Measurements from ENCODE around the gene ADAMTS13. TPM values are rescaled to one million over a fixed set of nuclear protein-coding genes. Genes with fewer than 3 reads are reported as not detected.

ADAMTS13 gene
- total RNA-seq, 8 experiments from 2014 or later = 2.7 to 14.3 (median 4.3) TPM

GRCh38 chr9:133507246-133507965 lies 85.2 kb downstream of the ADAMTS13 start:
- peak overlapping the region; percentile 9 to 67 for H3K27ac ChIP-seq
- WGBS, 10 experiments = 72 to 100% (median 90%) methylated on average over 3 to 9 of the region's 24 CpGs; no CpG with 5 or more reads in 5 of the 10 experiments
- no peak overlapping the region for H3K4me3 ChIP-seq
- in situ Hi-C loops (cut with MboI; ENCODE audit: low pct_unique_long_range_greater_than_20kb in 2 of 9, low sequenced_read_pairs in 9 of 9, unreplicated experiment in 9 of 9) = no loop called here
- peaks cover 20 to 23% of the 10 kb centered on the region in 2 donors for H3K4me1 ChIP-seq (replicated peaks in 1 of 2)
- no peak for ATAC-seq (replicated peaks in 6 of 8)

GRCh38 chr9:133508046-133508445 lies 85.9 kb downstream of the ADAMTS13 start:
- peaks cover 20 to 23% of the 10 kb centered on the region in 2 donors for H3K4me1 ChIP-seq (replicated peaks in 1 of 2)
- in situ Hi-C loops (cut with MboI; ENCODE audit: low pct_unique_long_range_greater_than_20kb in 2 of 9, low sequenced_read_pairs in 9 of 9, unreplicated experiment in 9 of 9) = no loop called here
- H3K27ac ChIP-seq = no peak overlapping the region
- no peak overlapping the region for H3K4me3 ChIP-seq
- WGBS, 10 experiments = 50 to 100% methylated on average over 1 of the region's 8 CpGs; no CpG with 5 or more reads in 8 of the 10 experiments
- no peak for ATAC-seq (replicated peaks in 6 of 8)

Other genes starting within 250 kb of the ADAMTS13 start
- gene OBP2B, start 213.1 kb upstream of the ADAMTS13 start, total RNA-seq = under 1 TPM in 1 of 8 experiments, not detected in 7; 0.33 TPM
- gene ABO, start 147.2 kb upstream of the ADAMTS13 start, total RNA-seq = under 1 TPM in 6 of 8 experiments, not detected in 2; under 0.01 to 0.38 (median 0.12) TPM
- gene SURF6, start 86.2 kb upstream of the ADAMTS13 start, total RNA-seq = 10 to 100 TPM; 14.8 to 27.8 (median 17.8) TPM
- 10 to 100 TPM; 14.2 to 36.9 (median 20.4) TPM for gene MED22, start 74.2 kb upstream of the ADAMTS13 start, total RNA-seq
- gene RPL7A, start 74.1 kb upstream of the ADAMTS13 start, total RNA-seq = 1,000 to 10,000 TPM; 2,000 to 3,318 (median 3,013) TPM
- 10 to 100 TPM; 26.7 to 40.3 (median 30.8) TPM for gene SURF1, start 65.9 kb upstream of the ADAMTS13 start, total RNA-seq
- gene SURF2, start 65.8 kb upstream of the ADAMTS13 start, total RNA-seq = 10 to 100 TPM; 20.3 to 43.4 (median 27.5) TPM
- gene SURF4, start 46.3 kb upstream of the ADAMTS13 start, total RNA-seq = 100 to 1,000 TPM in 4 of 8 experiments, 10 to 100 TPM in 4; 62.6 to 141 (median 105) TPM
- 1 to 10 TPM; 1.1 to 6.1 (median 3.1) TPM for gene STKLD1, start 46.0 kb upstream of the ADAMTS13 start, total RNA-seq
- gene REXO4, start 4.4 kb upstream of the ADAMTS13 start, total RNA-seq = 10 to 100 TPM; 23.1 to 34.3 (median 24.5) TPM
- 10 to 100 TPM in 7 of 8 experiments, 1 to 10 TPM in 1; 8.5 to 32.0 (median 21.2) TPM for gene CACFD1, start 37.6 kb downstream of the ADAMTS13 start, total RNA-seq
- 10 to 100 TPM in 4 of 8 experiments, 1 to 10 TPM in 4; 4.7 to 23.0 (median 9.7) TPM for gene SLC2A6, start 56.7 kb downstream of the ADAMTS13 start, total RNA-seq
- gene MYMK, start 102.6 kb downstream of the ADAMTS13 start, total RNA-seq = not detected
- gene ADAMTSL2, start 112.3 kb downstream of the ADAMTS13 start, total RNA-seq = under 1 TPM in 7 of 8 experiments, not detected in 1; 0.10 to 0.93 (median 0.32) TPM
- gene FAM163B, start 187.0 kb downstream of the ADAMTS13 start, total RNA-seq = 1 to 10 TPM in 3 of 8 experiments, under 1 TPM in 4, not detected in 1; 0.36 to 1.9 (median 0.78) TPM
- gene DBH, start 214.0 kb downstream of the ADAMTS13 start, total RNA-seq = 1 to 10 TPM in 1 of 8 experiments, under 1 TPM in 7; 0.07 to 1.7 (median 0.20) TPM

All from motor neuron (in vitro differentiated cells).